Measurements from ENCODE around the gene SPECC1.

GRCh38 chr17:20273741-20274500 is 264.8 kb downstream of the SPECC1 start:
- TF ChIP-seq CTCF (IDR thresholded peaks at IDR 0.05) (no peak), NFIC (IDR thresholded peaks at IDR 0.05; ENCODE audit: borderline replicate concordance) (no peak), EP300 (IDR thresholded peaks at IDR 0.05; ENCODE audit: borderline replicate concordance in 1 of 2, low read depth in 1 of 2, low read length in 1 of 2) (no peak), EZH2phosphoT487 (IDR thresholded peaks at IDR 0.05; ENCODE audit: borderline replicate concordance, low read depth) (no peak), MAX (IDR thresholded peaks at IDR 0.05; ENCODE audit: low read depth) (no peak)
